IMR-90 (cell line): Measurements from ENCODE around the gene NAT14. TPM values are rescaled to one million over a fixed set of nuclear protein-coding genes. Genes with fewer than 3 reads are reported as not detected.

ENCODE experiments used
- ATAC-seq: fragments of 200-7000 bp; cut with Tn5 transposase; 2 replicates; pipeline ENCODE4 v1.9.1; 2020; ENCODE audit warnings: low read depth, mild to moderate bottlenecking, moderate library complexity
- BruUV-seq: library from RNA; stranded (reverse); fragments of 400-500 nt; replicated peaks from 2 replicates; lab custom pipeline; 2021; lab: Mats Ljungman, UMichigan
- CTCF ChIA-PET: fragments of 300-600 bp; formaldehyde crosslinking; extraction: SDS; loops from one replicate; lab custom pipeline; 2021; ENCODE audit warnings: antibody characterized with exemption; lab: Yijun Ruan, JAX
- POLR2A ChIA-PET: fragments of 300-600 bp; sonication (Branson Sonifier 250); formaldehyde crosslinking; loops from one replicate; lab custom pipeline; 2022; ENCODE audit warnings: antibody characterized with exemption; ENCODE audit not compliant: unreplicated experiment; lab: Charles Lee
- DNase-seq: peaks from one replicate; pipeline ENCODE4 v3.0.0; 2013
- H2AFZ ChIP-seq: replicated peaks from 2 replicates; pipeline ENCODE3; 2013; ENCODE audit warnings: low read length, mild to moderate bottlenecking; ENCODE audit not compliant: poor library complexity
- H2AK5ac ChIP-seq: 2 replicates; pipeline ENCODE4 v1.6.1; 2013; ENCODE audit warnings: low read depth, low read length, inconsistent platforms
- H2AK9ac ChIP-seq: replicated peaks from 2 replicates; pipeline ENCODE3; 2013; ENCODE audit warnings: mild to moderate bottlenecking, low read depth, low read length, moderate library complexity; ENCODE audit not compliant: poor library complexity
- H2BK120ac ChIP-seq: 2 replicates; pipeline ENCODE4 v1.6.1; 2013; ENCODE audit warnings: low read depth, low read length, inconsistent platforms
- H2BK15ac ChIP-seq: 3 replicates; pipeline ENCODE4 v1.6.1; 2013; ENCODE audit warnings: low read depth, low read length, inconsistent platforms
- H2BK20ac ChIP-seq: 2 replicates; pipeline ENCODE4 v1.6.1; 2013; ENCODE audit warnings: low read depth, mild to moderate bottlenecking, inconsistent platforms, low read length, moderate library complexity
- H2BK5ac ChIP-seq: 2 replicates; pipeline ENCODE4 v1.6.1; 2013; ENCODE audit warnings: mild to moderate bottlenecking, low read depth, low read length, inconsistent platforms; ENCODE audit not compliant: poor library complexity, severe bottlenecking
- H3K14ac ChIP-seq: replicated peaks from 2 replicates; pipeline ENCODE4 v1.6.1; 2013; ENCODE audit warnings: low read depth, low read length, inconsistent platforms
- H3K18ac ChIP-seq: 2 replicates; pipeline ENCODE4 v1.6.1; 2013; ENCODE audit warnings: low read depth, low read length, control low read depth
- H3K23ac ChIP-seq: 2 replicates; pipeline ENCODE4 v1.6.1; 2013; ENCODE audit warnings: low read depth, low read length, inconsistent platforms
- H3K27ac ChIP-seq: 2 replicates; pipeline ENCODE4 v1.5.1; 2013; ENCODE audit warnings: mild to moderate bottlenecking, control low read depth, low read length; ENCODE audit not compliant: insufficient read depth
- H3K27me3 ChIP-seq: 2 replicates; pipeline ENCODE4 v1.6.1; 2013; ENCODE audit warnings: low read length; ENCODE audit not compliant: control insufficient read depth, insufficient read depth
- H3K36me3 ChIP-seq: 2 replicates; pipeline ENCODE4 v1.6.1; 2013; ENCODE audit warnings: low read length, mixed read lengths; ENCODE audit not compliant: control insufficient read depth, insufficient read depth
- H3K4ac ChIP-seq: 2 replicates; pipeline ENCODE4 v1.6.1; 2013; ENCODE audit warnings: low read depth, low read length, inconsistent platforms
- H3K4me1 ChIP-seq: 2 replicates; pipeline ENCODE4 v1.6.1; 2013; ENCODE audit warnings: low read length, mixed read lengths; ENCODE audit not compliant: control insufficient read depth, insufficient read depth
- H3K4me2 ChIP-seq: 2 replicates; pipeline ENCODE4 v1.6.1; 2013; ENCODE audit warnings: low read depth, mild to moderate bottlenecking, control low read depth, low read length, moderate library complexity
- H3K4me3 ChIP-seq: 2 replicates; pipeline ENCODE4 v1.5.1; 2013; ENCODE audit warnings: low read depth, mild to moderate bottlenecking, control low read depth, low read length, moderate library complexity; ENCODE audit not compliant: insufficient read depth
- H3K56ac ChIP-seq: 2 replicates; pipeline ENCODE4 v1.6.1; 2013; ENCODE audit warnings: low read length, inconsistent platforms; ENCODE audit not compliant: insufficient read depth; ENCODE audit errors: extremely low read depth
- H3K79me1 ChIP-seq, 2 experiments: 2 replicates each; pipeline ENCODE4 v1.6.1; 2013; ENCODE audit warnings: low read length in 2 of 2, inconsistent platforms in 1 of 2, low read depth in 1 of 2
- H3K9ac ChIP-seq: 2 replicates; pipeline ENCODE4 v1.6.1; 2013; ENCODE audit warnings: low read depth, low read length, control low read depth
- H3K9me1 ChIP-seq: 2 replicates; pipeline ENCODE4 v1.6.1; 2013; ENCODE audit warnings: low read length, inconsistent platforms; ENCODE audit not compliant: insufficient read depth
- H3K9me3 ChIP-seq: 2 replicates; pipeline ENCODE4 v1.6.1; 2013; ENCODE audit warnings: low read length; ENCODE audit not compliant: control insufficient read depth, insufficient read depth
- H4K20me1 ChIP-seq: 2 replicates; pipeline ENCODE4 v1.6.1; 2013; ENCODE audit warnings: low read length, inconsistent platforms; ENCODE audit not compliant: insufficient read depth
- H4K5ac ChIP-seq: 2 replicates; pipeline ENCODE4 v1.6.1; 2013; ENCODE audit warnings: mild to moderate bottlenecking, low read depth, low read length, control low read depth
- H4K8ac ChIP-seq, 2 experiments: 2 replicates each; pipeline ENCODE4 v1.6.1; 2013; ENCODE audit warnings: low read depth in 2 of 2, low read length in 2 of 2, control low read depth in 1 of 2, inconsistent platforms in 1 of 2
- H4K91ac ChIP-seq: 2 replicates; pipeline ENCODE4 v1.6.1; 2013; ENCODE audit warnings: low read depth, low read length, inconsistent platforms; ENCODE audit not compliant: insufficient read depth
- BHLHE40 ChIP-seq: fragments of 150-350 bp; IDR thresholded peaks from 2 replicates; pipeline ENCODE4 v1.6.1; 2016; ENCODE audit warnings: mild to moderate bottlenecking, low read depth, low read length
- CEBPB ChIP-seq: IDR thresholded peaks from 2 replicates; pipeline ENCODE4 v1.6.1; 2012; ENCODE audit warnings: low read depth, low read length, improper control_type of control experiment
- CHD1 ChIP-seq: IDR thresholded peaks from 2 replicates; pipeline ENCODE4 v1.6.1; 2012; ENCODE audit warnings: low read depth, low read length, improper control_type of control experiment
- CTCF ChIP-seq: conservative IDR thresholded peaks from 2 replicates; pipeline ENCODE4 v1.5.1; 2012; ENCODE audit warnings: mild to moderate bottlenecking, low read depth, low read length, improper control_type of control experiment
- ELK1 ChIP-seq: fragments of 150-350 bp; IDR thresholded peaks from 2 replicates; pipeline ENCODE4 v1.6.1; 2016; ENCODE audit warnings: low read depth, mild to moderate bottlenecking, low read length, moderate library complexity, borderline replicate concordance
- FOS ChIP-seq: fragments of 150-350 bp; IDR thresholded peaks from 2 replicates; pipeline ENCODE4 v1.6.1; 2016; ENCODE audit warnings: low read depth, low read length
- MAFK ChIP-seq: IDR thresholded peaks from 2 replicates; pipeline ENCODE4 v1.6.1; 2012; ENCODE audit warnings: low read depth, low read length, improper control_type of control experiment
- MXI1 ChIP-seq: IDR thresholded peaks from 2 replicates; pipeline ENCODE4 v1.6.1; 2012; ENCODE audit warnings: low read depth, mild to moderate bottlenecking, low read length, moderate library complexity, borderline replicate concordance
- POLR2A ChIP-seq: IDR thresholded peaks from 2 replicates; pipeline ENCODE4 v1.6.1; 2012; ENCODE audit warnings: mild to moderate bottlenecking, low read depth, low read length
- RAD21 ChIP-seq: IDR thresholded peaks from 2 replicates; pipeline ENCODE4 v1.6.1; 2012; ENCODE audit warnings: low read length, improper control_type of control experiment
- RFX5 ChIP-seq: IDR thresholded peaks from 2 replicates; pipeline ENCODE4 v1.8.0; 2012; ENCODE audit warnings: low read depth, mild to moderate bottlenecking, low read length, moderate library complexity
- SMC3 ChIP-seq: fragments of 150-350 bp; IDR thresholded peaks from 2 replicates; pipeline ENCODE4 v1.6.1; 2016; ENCODE audit warnings: low read depth, mild to moderate bottlenecking, antibody characterized with exemption, low read length, moderate library complexity
- USF2 ChIP-seq: fragments of 150-350 bp; IDR thresholded peaks from 2 replicates; pipeline ENCODE4 v1.6.1; 2017; ENCODE audit warnings: mild to moderate bottlenecking, antibody characterized with exemption, low read length, low read depth
- WGBS, 2 experiments: methylation state at CpG; one replicate each; pipeline versions ENCODE4 v1.1.5 to v1.1.7; 2013; ENCODE audit warnings: missing lambda C conversion rate in 2 of 2; ENCODE audit not compliant: insufficient read length in 1 of 2; ENCODE audit errors: extremely low coverage in 2 of 2; 5-methylcytosine and 5-hydroxymethylcytosine counted together
- dilution Hi-C: fragments of 300-500 bp; cut with HindIII; formaldehyde crosslinking; loops from one replicate; pipeline ENCODE4 v1.14.3; 2018; ENCODE audit warnings: low sequenced_read_pairs; ENCODE audit not compliant: unreplicated experiment
- in situ Hi-C: fragments of 300-500 bp; cut with MboI; formaldehyde crosslinking; loops from 3 replicates; pipeline ENCODE4 v1.14.3; 2019; ENCODE audit warnings: low sequenced_read_pairs, inconsistent platforms, mixed read lengths
- intact Hi-C: fragments of 100-400 bp; cut with micrococcal nuclease; formaldehyde crosslinking; loops from 2 replicates; pipeline ENCODE4 v1.10.0; 2022
- polyA plus RNA-seq, 3 experiments: library from polyadenylated mRNA; depleted of rRNA; stranded (reverse); fragments of >200 nt; gene quantifications; 2 replicates each; pipeline ENCODE4 v1.2.3, GENCODE V29; 2012; ENCODE audit warnings: low replicate concordance in 1 of 3
- total RNA-seq: library from RNA; depleted of rRNA; stranded (reverse); fragments of >200 nt; gene quantifications from 2 replicates; pipeline ENCODE4 v1.2.3, GENCODE V29; 2012

The NAT14 gene
- total and polyA plus RNA-seq, 2 of the 4 experiments (the other 2 are of a cell fraction): 4.3 to 41.2 TPM

GRCh38 chr19:55467236-55468053 lies 17.5 kb upstream of the NAT14 start:
- no peaks in the 10 kb centered on the region for H3K27me3 ChIP-seq
- no peak overlapping the region for H2BK20ac ChIP-seq
- peak overlapping the region; percentile 23; the same call in 1 of the 2 replicates for H4K91ac ChIP-seq
- no peak overlapping the region for H2BK5ac ChIP-seq
- H3K4me3 ChIP-seq: no peak overlapping the region
- H3K18ac ChIP-seq: no peak overlapping the region
- ChIA-PET POLR2A (interaction anchor here (0.6 kb wide), 1 partner anchor 57 kb away, joined by 4 read pairs; no protein-coding TSS in a partner anchor), CTCF (interaction anchor here (0.6 to 2.6 kb wide), 13 partner anchors 8 to 132 kb away, joined by 3 to 24 read pairs (median 4); partner anchors contain the start of genes FIZ1, NAT14 and ZNF628)
- H3K36me3 ChIP-seq: no peaks in the 10 kb centered on the region
- dilution Hi-C loops: no loop called here
- H3K4me1 ChIP-seq: peaks cover 8% of the 10 kb centered on the region
- intact Hi-C loops: loop anchor here (1.0 kb wide), 1 partner anchor 37 kb away; no protein-coding TSS in a partner anchor
- H4K20me1 ChIP-seq: no peaks in the 10 kb centered on the region
- DNase-seq: peak; percentile 65
- peak overlapping the region; percentile 80 for H3K4me2 ChIP-seq
- peak; percentile 99 for ATAC-seq
- 0 out of 4 replicates have a peak, but pooled peaks cover 0 to under 1% of the 10 kb centered on the region in 2 experiments for H3K79me1 ChIP-seq
- H3K4ac ChIP-seq: peak overlapping the region; percentile 25; the same call in 1 of the 2 replicates
- H4K8ac ChIP-seq: peak overlapping the region; percentile 47 to 86; a peak in 3 of 4 replicates
- H2AFZ ChIP-seq: peak overlapping the region; percentile 97
- no peak overlapping the region for H3K23ac ChIP-seq
- no TSS peak for BruUV-seq
- peak overlapping the region; percentile 65; the same call in 1 of the 2 replicates for H4K5ac ChIP-seq
- H2AK9ac ChIP-seq: peak overlapping the region; percentile 95
- TF ChIP-seq CEBPB (no peak), RAD21 (peak; percentile 69), FOS (no peak), USF2 (no peak), BHLHE40 (no peak), MXI1 (no peak), CHD1 (no peak), POLR2A (no peak), SMC3 (peak; percentile 84), CTCF (peak; percentile 92), MAFK (no peak), RFX5 (peak; percentile 50; the same call in 1 of the 2 replicates), ELK1 (no peak)
- H3K9me3 ChIP-seq: no peaks in the 10 kb centered on the region
- H3K9me1 ChIP-seq: no peaks in the 10 kb centered on the region; the same call in 1 of the 2 replicates
- H3K56ac ChIP-seq: no peak overlapping the region
- H3K9ac ChIP-seq: no peak overlapping the region
- WGBS, 2 experiments: 31% methylated on average over 6 of the region's 29 CpGs; no CpG with 5 or more reads in 1 of the 2 experiments
- H3K14ac ChIP-seq: peak overlapping the region; percentile 64; the same call in 1 of the 2 replicates
- in situ Hi-C loops: no loop called here
- peak overlapping the region; percentile 1; the same call in 1 of the 2 replicates for H2AK5ac ChIP-seq
- H3K27ac ChIP-seq: no peak overlapping the region
- 0 out of 2 replicates have a peak overlapping the region, but pooled peaks have one; percentile 55 for H2BK120ac ChIP-seq
- 0 out of 3 replicates have a peak overlapping the region, but pooled peaks have one; percentile 36 for H2BK15ac ChIP-seq
